SIG-M5 treated with dmso at 0.1 percent for 504 hours (cell line): Measurements from ENCODE around the gene RBM39.
"Not testable (repeated sequence)": the region's sequence is repeated elsewhere in the genome, so short reads cannot be mapped to it uniquely, and the experiment has no call there.

Experiments used
- DNase-seq: peaks from one replicate; lab custom pipeline; 2025; ENCODE audit not compliant: unreplicated experiment; lab: John Stamatoyannopoulos, UW

RBM39 gene

GRCh38 chr20:35706591-35707529 is 35.2 kb downstream of the RBM39 start:
- DNase-seq = not testable (repeated sequence)

GRCh38 chr20:35705894-35706293 is 36.2 kb downstream of the RBM39 start:
- DNase-seq = not testable (repeated sequence)

DNA sequence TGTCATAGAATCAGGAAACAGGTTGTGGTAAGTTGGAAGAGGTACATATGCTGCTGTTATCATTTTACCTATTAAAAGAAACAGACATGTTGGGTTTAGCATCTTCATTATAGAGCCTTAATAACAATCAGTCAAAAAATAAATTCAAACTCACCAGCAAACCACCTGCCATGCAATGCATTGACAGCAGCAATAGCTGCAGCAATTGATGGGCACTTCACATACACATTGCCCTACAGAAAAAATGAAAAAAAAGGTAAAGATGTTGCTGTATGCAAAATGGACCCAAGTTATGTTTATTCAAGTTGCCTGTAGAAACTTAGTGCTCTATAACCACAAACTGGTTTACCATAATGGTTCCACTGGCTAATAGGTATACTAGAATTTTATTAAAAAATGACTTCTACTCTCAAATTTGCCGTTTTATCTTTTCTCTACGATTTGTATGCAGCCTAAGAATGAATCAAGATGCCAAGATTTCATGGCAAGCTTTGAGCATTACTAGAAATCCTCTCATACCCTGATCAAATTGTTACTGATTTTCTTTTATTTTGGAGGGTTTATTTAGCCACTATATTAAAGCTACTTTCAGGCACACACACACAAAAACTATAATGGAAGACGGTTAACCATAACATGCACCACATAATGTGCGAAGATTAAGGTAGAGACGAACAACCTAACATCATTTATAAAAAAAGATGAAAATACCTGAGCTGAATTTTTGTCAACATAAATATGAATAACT is 37.4 kb downstream of the RBM39 start:
- no peak for DNase-seq

DNA sequence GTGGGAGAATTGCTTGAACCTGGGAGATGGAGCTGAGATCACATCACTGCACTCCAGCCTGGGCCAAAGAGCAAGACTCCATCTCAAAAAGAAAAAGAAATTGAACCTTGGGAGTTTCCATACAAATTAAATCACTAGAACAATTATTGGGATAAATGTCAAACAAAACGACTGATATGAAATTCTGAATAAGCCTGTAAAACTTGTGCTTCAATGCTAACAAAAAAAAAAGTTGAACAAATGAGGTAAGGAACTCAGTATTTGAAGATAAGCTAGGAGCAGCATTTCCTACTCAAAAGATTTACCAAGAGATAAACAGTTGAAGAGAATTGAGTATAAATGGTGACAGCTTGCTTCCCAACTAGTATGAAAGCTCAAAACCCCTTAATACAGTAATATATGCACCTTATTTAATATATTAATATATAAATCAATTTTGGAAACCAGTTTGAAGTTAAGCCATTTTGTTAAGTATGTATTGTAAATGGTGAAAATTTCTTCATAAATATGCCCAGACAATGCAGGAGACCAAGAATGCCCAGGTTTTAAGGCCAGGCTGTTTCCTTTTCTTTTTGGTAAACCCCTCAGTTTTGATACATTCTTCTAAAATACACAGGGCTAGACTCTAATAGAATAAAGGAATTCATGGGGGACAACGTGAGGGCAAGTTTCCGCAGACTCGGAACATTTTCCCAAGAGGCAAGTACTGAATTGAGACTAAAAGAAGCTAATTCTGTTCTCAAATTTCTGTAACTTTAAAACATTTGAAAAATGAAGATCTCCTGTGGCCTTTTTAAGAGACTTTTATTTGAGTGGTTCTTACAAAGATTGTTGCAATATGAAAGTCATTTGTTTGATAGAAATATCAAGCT is 39.0 kb downstream of the RBM39 start:
- no peak for DNase-seq

- DNase-seq = no peak
Measured at GRCh38 chr20:35702051-35702823, 39.8 kb downstream of the RBM39 start.

- DNase-seq = no peak
Measured at GRCh38 chr20:35700625-35701148, 41.4 kb downstream of the RBM39 start.

DNA sequence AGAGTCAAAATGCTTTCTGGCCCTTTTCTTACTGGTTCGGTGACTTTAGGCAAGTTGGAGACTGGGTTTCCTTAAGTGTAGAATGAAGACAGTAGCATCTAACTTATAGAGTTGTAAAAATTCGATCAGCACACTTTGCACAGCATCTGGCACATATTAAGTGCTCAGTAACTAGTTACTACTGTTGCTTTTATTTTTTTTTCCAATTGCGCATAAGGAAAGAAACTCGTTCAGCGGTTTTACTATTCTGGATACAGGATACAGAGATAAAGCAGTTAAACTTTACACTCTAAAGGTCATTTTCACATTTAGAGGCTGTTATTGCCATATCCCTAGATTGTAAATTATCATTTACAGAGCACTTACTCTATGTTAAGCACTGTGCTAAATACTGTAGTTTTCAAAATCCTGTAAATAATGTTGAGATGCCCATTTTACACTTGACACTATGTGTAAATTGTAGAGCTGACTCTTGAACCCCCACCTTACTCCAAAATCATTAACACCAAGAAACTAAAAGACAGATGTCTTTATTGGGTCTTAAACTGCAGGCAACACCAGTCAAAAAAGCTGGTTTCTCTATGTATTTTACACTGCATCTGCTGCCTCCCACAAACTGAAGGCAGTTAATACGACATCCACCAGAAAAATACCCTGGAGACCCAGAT is 42.0 kb downstream of the RBM39 start:
- DNase-seq = no peak

DNA sequence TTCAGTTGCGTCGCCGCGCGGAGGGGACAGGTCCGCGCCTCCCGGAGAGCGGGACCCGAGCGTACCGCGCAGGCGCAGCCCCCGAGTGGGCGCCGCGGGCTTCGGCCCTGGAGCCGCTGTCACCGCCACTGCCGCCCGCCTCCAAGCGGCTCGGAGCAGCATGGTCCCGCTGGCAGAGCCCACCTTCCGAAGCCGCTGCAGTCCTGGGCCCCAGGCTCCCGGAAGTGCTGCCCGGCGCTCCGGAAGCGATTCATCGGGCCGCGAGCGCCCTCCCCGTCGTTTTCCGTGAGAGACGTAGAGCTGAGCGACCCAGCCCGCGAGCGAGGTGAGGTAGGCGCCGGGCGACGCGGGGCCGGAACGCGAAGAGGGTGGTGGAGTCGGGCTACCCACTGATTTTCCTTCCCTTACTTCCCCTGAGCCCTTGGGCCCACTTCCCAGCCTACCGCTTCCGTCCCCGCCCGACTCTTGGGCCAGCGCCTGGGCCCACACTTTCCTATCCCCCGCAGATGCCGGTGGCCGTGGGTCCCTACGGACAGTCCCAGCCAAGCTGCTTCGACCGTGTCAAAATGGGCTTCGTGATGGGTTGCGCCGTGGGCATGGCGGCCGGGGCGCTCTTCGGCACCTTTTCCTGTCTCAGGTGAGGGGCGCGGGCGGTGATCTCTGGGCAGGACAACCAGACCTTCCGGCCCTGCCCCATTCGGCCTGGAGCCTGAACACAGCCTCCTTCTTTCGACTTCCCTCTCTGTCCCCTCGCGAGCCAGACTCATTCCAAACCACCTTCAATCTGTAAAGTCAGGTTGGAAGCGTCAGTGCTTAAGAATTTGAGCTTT is 42.7 kb downstream of the RBM39 start, which contains the start of the genes NFS1 and ROMO1:
Gene NFS1 (minus strand): TSS at position 226 of the 830 bp plus-strand sequence. CDS start 64 bp downstream, at position 162.
Gene ROMO1 (plus strand): TSS at position 279 of the 830 bp plus-strand sequence. CDS start 228 bp downstream, at position 507.
- DNase-seq = peak; percentile 83

DNA sequence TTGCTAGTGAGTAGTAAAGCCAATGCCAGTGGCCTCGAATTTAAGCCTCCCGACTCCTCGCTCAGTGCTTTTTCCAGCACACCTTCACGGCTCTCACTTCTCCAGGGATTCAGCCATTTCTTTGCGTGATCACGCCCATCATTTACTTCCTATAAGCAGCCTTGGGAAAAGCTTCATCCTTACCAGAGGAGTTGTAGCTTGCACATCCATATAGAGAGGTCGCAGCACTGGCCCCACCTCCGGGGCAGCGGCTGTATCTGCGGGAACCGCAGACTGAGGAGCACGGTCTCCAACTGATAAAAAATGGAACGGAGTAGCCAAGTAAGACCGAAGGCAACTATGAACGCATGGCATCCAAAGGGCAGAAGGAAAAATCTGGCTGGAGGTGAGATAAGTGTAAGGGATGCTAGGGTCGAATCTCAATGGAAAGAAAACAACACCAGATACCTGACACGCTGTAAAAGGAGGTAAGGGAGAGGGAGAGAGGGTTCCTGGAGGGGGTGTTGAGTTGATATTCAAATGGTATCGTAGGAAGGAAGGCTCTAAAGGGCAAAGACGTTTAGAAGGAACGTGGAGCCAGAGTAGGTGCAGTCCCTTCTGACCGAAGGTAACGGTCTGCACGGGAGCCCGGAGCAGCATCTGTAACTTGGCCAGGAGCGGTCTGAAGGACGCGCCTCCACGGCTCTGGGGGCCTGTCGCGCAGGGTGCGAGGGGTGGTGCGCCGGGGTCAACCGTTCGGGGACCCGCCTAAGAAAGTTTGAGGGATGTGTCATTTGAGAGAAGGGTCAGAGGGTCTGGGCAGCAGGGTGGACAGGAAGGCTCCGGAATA is 43.5 kb downstream of the RBM39 start:
- no peak for DNase-seq

GRCh38 chr20:35697696-35698297 is 44.3 kb downstream of the RBM39 start:
- no peak for DNase-seq

GRCh38 chr20:35695978-35696377 is 46.1 kb downstream of the RBM39 start:
- DNase-seq = no peak

DNA sequence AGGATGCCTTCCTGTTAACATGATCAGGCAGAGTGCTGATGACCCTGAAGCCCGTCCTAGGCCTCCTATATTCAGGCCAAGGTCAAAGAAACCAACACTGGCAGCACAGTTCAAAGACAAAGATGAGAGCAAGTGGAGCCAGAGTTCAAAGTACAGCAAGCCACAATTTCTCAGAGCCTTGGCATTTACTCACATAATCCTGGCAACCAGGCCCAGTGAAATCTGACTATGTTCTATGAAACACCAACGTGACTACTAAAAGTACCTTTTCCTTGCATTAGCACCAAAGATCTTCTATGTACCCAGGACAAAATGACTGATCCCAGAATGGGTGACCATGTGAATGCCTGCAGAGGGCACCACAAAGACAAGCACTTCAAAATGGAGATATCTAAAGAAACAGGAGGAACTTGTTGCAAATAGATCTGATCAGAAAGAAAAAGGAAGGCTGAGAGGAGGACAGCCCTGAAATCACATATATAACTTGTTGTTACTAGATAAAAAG is 46.8 kb downstream of the RBM39 start:
- DNase-seq = no peak

GRCh38 chr20:35690265-35690664 is 51.8 kb downstream of the RBM39 start:
- DNase-seq = no peak

- DNase-seq = not testable (repeated sequence)
Measured at GRCh38 chr20:35686872-35687271, 55.2 kb downstream of the RBM39 start.

- DNase-seq = not testable (repeated sequence)
Measured at GRCh38 chr20:35685368-35685767, 56.7 kb downstream of the RBM39 start.

DNA sequence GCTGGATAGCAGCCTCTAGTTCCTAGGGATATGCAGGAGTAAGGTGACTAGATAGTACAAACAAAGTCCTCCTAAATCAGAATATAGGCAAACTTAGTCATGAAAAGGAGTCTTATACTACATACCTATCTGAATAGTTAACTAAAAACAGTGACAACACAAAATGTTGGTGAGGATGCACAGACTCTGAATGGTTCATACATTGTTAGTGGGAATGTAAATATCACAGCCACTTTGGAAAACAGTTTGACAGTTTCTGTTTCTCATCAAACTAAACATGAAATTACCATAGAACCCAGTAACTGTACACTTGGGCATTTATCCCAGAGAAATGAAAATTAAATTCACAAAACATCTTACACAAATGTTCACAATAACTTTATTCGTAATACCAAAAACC is 60.1 kb downstream of the RBM39 start:
- no peak for DNase-seq
